Hepatocyte (in vitro differentiated cells): ENCODE data around the gene CKS2. TPM values are rescaled to one million over a fixed set of nuclear protein-coding genes. Genes with fewer than 3 reads are reported as not detected.
"Not testable (repeated sequence)": the region's sequence is repeated elsewhere in the genome, so short reads cannot be mapped to it uniquely, and the experiment has no call there.

Experiments
- DNase-seq: peaks from one replicate; pipeline ENCODE4 v3.0.0-alpha.2; 2016; ENCODE audit warnings: low spot score
- H2AFZ ChIP-seq: fragments of 200-600 bp; sonication (generic); 2 replicates; pipeline ENCODE4 v1.6.0; 2016; ENCODE audit warnings: antibody characterized with exemption, mild to moderate bottlenecking
- H3K27ac ChIP-seq: fragments of 200-600 bp; sonication (generic); 2 replicates; pipeline ENCODE4 v1.5.1; 2016; ENCODE audit warnings: mild to moderate bottlenecking
- H3K27me3 ChIP-seq: fragments of 200-600 bp; sonication (generic); 2 replicates; pipeline ENCODE4 v1.6.1; 2016
- H3K36me3 ChIP-seq: fragments of 200-600 bp; sonication (generic); replicated peaks from 2 replicates; pipeline ENCODE4 v1.5.1; 2016; ENCODE audit warnings: low read depth; ENCODE audit not compliant: insufficient read depth
- H3K4me1 ChIP-seq: fragments of 200-600 bp; sonication (generic); 2 replicates; pipeline ENCODE4 v1.5.1; 2016; ENCODE audit warnings: mild to moderate bottlenecking, moderate library complexity; ENCODE audit not compliant: insufficient read depth
- H3K4me2 ChIP-seq: fragments of 200-600 bp; sonication (generic); 2 replicates; pipeline ENCODE4 v1.6.0; 2016
- H3K4me3 ChIP-seq: fragments of 200-600 bp; sonication (generic); 2 replicates; pipeline ENCODE4 v1.5.1; 2016; ENCODE audit warnings: mild to moderate bottlenecking
- H3K79me2 ChIP-seq: fragments of 200-600 bp; sonication (generic); 2 replicates; pipeline ENCODE4 v1.6.0; 2017; ENCODE audit warnings: mild to moderate bottlenecking
- H3K9me2 ChIP-seq: fragments of 200-600 bp; sonication (generic); replicated peaks from 2 replicates; pipeline ENCODE4 v1.6.0; 2017; ENCODE audit warnings: mild to moderate bottlenecking; ENCODE audit not compliant: insufficient read depth
- H3K9me3 ChIP-seq: fragments of 200-600 bp; sonication (generic); 2 replicates; pipeline ENCODE4 v1.5.1; 2016; ENCODE audit warnings: low read depth, mild to moderate bottlenecking
- H4K20me1 ChIP-seq: fragments of 200-600 bp; sonication (generic); 2 replicates; pipeline ENCODE4 v1.6.0; 2016; ENCODE audit warnings: mild to moderate bottlenecking; ENCODE audit not compliant: insufficient read depth, poor library complexity, severe bottlenecking
- CTCF ChIP-seq: fragments of 200-600 bp; sonication (generic); IDR thresholded peaks from 2 replicates; pipeline ENCODE4 v1.5.1; 2016; ENCODE audit warnings: antibody characterized with exemption, mild to moderate bottlenecking; ENCODE audit not compliant: poor library complexity
- EZH2 ChIP-seq: fragments of 200-600 bp; sonication (generic); IDR thresholded peaks from 2 replicates; pipeline ENCODE4 v1.6.1; 2016; ENCODE audit warnings: antibody characterized with exemption, mild to moderate bottlenecking, borderline replicate concordance
- EZH2phosphoT487 ChIP-seq: fragments of 200-600 bp; sonication (generic); IDR thresholded peaks from one replicate; pipeline ENCODE4 v1.6.1; 2018; ENCODE audit warnings: antibody characterized with exemption, mild to moderate bottlenecking, low read depth, moderate library complexity; ENCODE audit not compliant: unreplicated experiment, severe bottlenecking
- WGBS: methylation state at CpG from one replicate; pipeline ENCODE4 v1.1.6; 2016; ENCODE audit warnings: low lambda C conversion rate; ENCODE audit errors: missing lambda C conversion rate; 5-methylcytosine and 5-hydroxymethylcytosine counted together
- polyA plus RNA-seq: library from polyadenylated mRNA; unstranded; fragments of >200 nt; fragmentation: Nextera tagmentation; extraction: Ambion mirVana; gene quantifications from 2 replicates; pipeline ENCODE4 v1.2.1, GENCODE V29; 2016
- total RNA-seq: library from RNA; depleted of rRNA; stranded (reverse); fragments of >200 nt; gene quantifications from 2 replicates; pipeline ENCODE4 v1.2.3, GENCODE V29; 2014

CKS2 gene
- 77.1 and 85.1 TPM in 2 replicates for total RNA-seq
- 136 and 145 TPM in 2 replicates for polyA plus RNA-seq

GRCh38 chr9:89310475-89311345 is at the start of gene CKS2:
CKS2 (plus strand) TSS chr9:89311195; CDS start chr9:89311293, 98 bp downstream.
- peaks cover 46% of the 10 kb centered on the region for H3K79me2 ChIP-seq
- H3K4me2 ChIP-seq, result peak within 1 kb of the TSS; percentile 87
- peaks cover 19% of the 10 kb centered on the region for H3K4me1 ChIP-seq
- DNase-seq, result peak; percentile 100
- WGBS, result under 1% methylated on average over 72 of the region's 86 CpGs
- H3K9me3 ChIP-seq, result no peaks in the 10 kb centered on the region
- H3K9me2 ChIP-seq, result no peaks in the 10 kb centered on the region
- H3K27me3 ChIP-seq, result no peaks in the 10 kb centered on the region
- H3K4me3 ChIP-seq, result peak within 1 kb of the TSS; percentile 26
- no peaks in the 10 kb centered on the region for H4K20me1 ChIP-seq
- H3K36me3 ChIP-seq, result no peaks in the 10 kb centered on the region
- peak within 1 kb of the TSS; percentile 74 for H2AFZ ChIP-seq
- H3K27ac ChIP-seq, result peak within 1 kb of the TSS; percentile 97
- TF ChIP-seq EZH2phosphoT487, result no peak
- no peak for TF ChIP-seq CTCF
- no peak for TF ChIP-seq EZH2

- TF ChIP-seq EZH2phosphoT487 (no peak), CTCF (no peak), EZH2 (no peak)
- Histone ChIP-seq H3K9me2 (no peaks in the 10 kb centered on the region), H3K4me3 (no peak overlapping the region), H3K9me3 (peaks cover 19% of the 10 kb centered on the region), H3K27me3 (no peaks in the 10 kb centered on the region), H3K4me1 (no peaks in the 10 kb centered on the region), H3K36me3 (no peaks in the 10 kb centered on the region), H2AFZ (no peak overlapping the region), H3K4me2 (no peak overlapping the region), H3K79me2 (no peaks in the 10 kb centered on the region), H4K20me1 (no peaks in the 10 kb centered on the region), H3K27ac (no peak overlapping the region)
- no peak for DNase-seq
- WGBS, result 87% methylated on average over 3 of the region's 3 CpGs
Measured at GRCh38 chr9:89273528-89274279, 37.3 kb upstream of the CKS2 start.

- DNase-seq, result no peak
- no peaks in the 10 kb centered on the region for H3K36me3 ChIP-seq
- H3K4me3 ChIP-seq, result no peak overlapping the region
- no peak overlapping the region for H3K27ac ChIP-seq
- H3K27me3 ChIP-seq, result no peaks in the 10 kb centered on the region
- no peaks in the 10 kb centered on the region for H3K79me2 ChIP-seq
- H3K9me2 ChIP-seq, result no peaks in the 10 kb centered on the region
- H4K20me1 ChIP-seq, result no peaks in the 10 kb centered on the region
- WGBS, result 81% methylated on average over 5 of the region's 5 CpGs
- no peak overlapping the region for H2AFZ ChIP-seq
- no peak overlapping the region for H3K4me2 ChIP-seq
- peaks cover 19% of the 10 kb centered on the region for H3K9me3 ChIP-seq
- no peaks in the 10 kb centered on the region for H3K4me1 ChIP-seq
- no peak for TF ChIP-seq CTCF
- no peak for TF ChIP-seq EZH2
- no peak for TF ChIP-seq EZH2phosphoT487
Measured at GRCh38 chr9:89274838-89275237, 36.2 kb upstream of the CKS2 start.

GRCh38 chr9:89276040-89276439 is 35.0 kb upstream of the CKS2 start:
- DNase-seq, H3K4me3 ChIP-seq, H3K36me3 ChIP-seq, H3K27ac ChIP-seq, H3K79me2 ChIP-seq, H3K9me2 ChIP-seq, H3K27me3 ChIP-seq, H3K4me2 ChIP-seq, H2AFZ ChIP-seq, H4K20me1 ChIP-seq, H3K4me1 ChIP-seq: not testable (repeated sequence)
- 85% methylated on average over 2 of the region's 2 CpGs for WGBS
- H3K9me3 ChIP-seq, result peaks cover 19% of the 10 kb centered on the region
